WTC11 (cell line): ENCODE results near the gene MKNK2.

Source experiments
- FOXJ3 ChIP-seq: sonication (generic); formaldehyde crosslinking; IDR thresholded peaks from 2 replicates; pipeline ENCODE4 v1.9.0; 2021; ENCODE audit warnings: missing genetic modification reagents, mild to moderate bottlenecking, borderline replicate concordance
- FOXP1 ChIP-seq: sonication (generic); formaldehyde crosslinking; IDR thresholded peaks from 2 replicates; pipeline ENCODE4 v1.8.0; 2022; ENCODE audit warnings: missing genetic modification reagents, mild to moderate bottlenecking, moderate library complexity, borderline replicate concordance
- IRF2 ChIP-seq: sonication (generic); formaldehyde crosslinking; IDR thresholded peaks from 2 replicates; pipeline ENCODE4 v1.8.0; 2022; ENCODE audit warnings: low read depth, missing genetic modification reagents, borderline replicate concordance
- TP53 ChIP-seq: sonication (generic); formaldehyde crosslinking; IDR thresholded peaks from 2 replicates; pipeline ENCODE4 v1.8.1; 2023; ENCODE audit warnings: mild to moderate bottlenecking, missing genetic modification reagents
- ZNF219 ChIP-seq: sonication (generic); formaldehyde crosslinking; IDR thresholded peaks from 2 replicates; pipeline ENCODE4 v1.8.0; 2023; ENCODE audit warnings: missing genetic modification reagents, mild to moderate bottlenecking, borderline replicate concordance
- ZNF423 ChIP-seq: fragments of 250-450 bp; sonication (Bioruptor Pico); IDR thresholded peaks from 2 replicates; pipeline ENCODE4 v2.1.2; 2022; ENCODE audit warnings: mild to moderate bottlenecking, moderate library complexity
- ZNF671 ChIP-seq: fragments of 250-450 bp; sonication (Bioruptor Pico); IDR thresholded peaks from 2 replicates; pipeline ENCODE4 v1.8.0; 2021; ENCODE audit warnings: mild to moderate bottlenecking
- TF ChIP-seq, protein P1 (sequence below): fragments of 200-600 bp; IDR thresholded peaks from 2 replicates; pipeline ENCODE4 v1.8.0; 2022; ENCODE audit warnings: antibody characterized with exemption
- TF ChIP-seq, protein P2 (sequence below): sonication (generic); formaldehyde crosslinking; IDR thresholded peaks from 2 replicates; pipeline ENCODE4 v1.8.0; 2023; ENCODE audit warnings: mild to moderate bottlenecking, missing genetic modification reagents
- TF ChIP-seq, protein P3 (sequence below): sonication (generic); formaldehyde crosslinking; IDR thresholded peaks from 2 replicates; pipeline ENCODE4 v1.8.0; 2022; ENCODE audit warnings: mild to moderate bottlenecking, missing genetic modification reagents
- TF ChIP-seq, protein P4 (sequence below): sonication (generic); formaldehyde crosslinking; IDR thresholded peaks from 2 replicates; pipeline ENCODE4 v1.8.1; 2023; ENCODE audit warnings: mild to moderate bottlenecking, missing genetic modification reagents, moderate library complexity

DNA sequence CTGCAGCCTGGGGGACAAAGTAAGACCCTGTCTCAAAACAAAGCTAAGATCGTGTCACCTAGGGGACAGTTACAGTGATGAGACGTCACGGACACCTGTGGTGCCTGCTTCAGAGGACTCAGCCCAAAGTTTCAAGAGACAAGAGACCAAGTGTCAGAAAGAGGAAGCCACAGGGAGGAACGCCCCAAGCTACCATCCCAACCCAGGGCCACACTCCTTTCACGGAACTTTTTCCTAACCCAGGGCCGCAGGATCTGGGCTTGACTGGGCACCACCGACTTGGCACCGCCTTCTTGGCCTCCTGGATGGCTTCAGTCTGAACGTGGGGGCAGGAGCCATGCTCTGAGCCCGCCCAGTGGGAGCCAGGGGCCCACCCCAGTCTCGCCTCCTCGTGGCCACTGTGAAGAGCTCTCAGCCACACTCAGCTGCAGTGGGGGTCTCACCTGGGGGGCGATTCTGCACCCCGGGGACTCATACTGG, 36.6 kb upstream of the MKNK2 start:
- TF ChIP-seq, protein P1, sequence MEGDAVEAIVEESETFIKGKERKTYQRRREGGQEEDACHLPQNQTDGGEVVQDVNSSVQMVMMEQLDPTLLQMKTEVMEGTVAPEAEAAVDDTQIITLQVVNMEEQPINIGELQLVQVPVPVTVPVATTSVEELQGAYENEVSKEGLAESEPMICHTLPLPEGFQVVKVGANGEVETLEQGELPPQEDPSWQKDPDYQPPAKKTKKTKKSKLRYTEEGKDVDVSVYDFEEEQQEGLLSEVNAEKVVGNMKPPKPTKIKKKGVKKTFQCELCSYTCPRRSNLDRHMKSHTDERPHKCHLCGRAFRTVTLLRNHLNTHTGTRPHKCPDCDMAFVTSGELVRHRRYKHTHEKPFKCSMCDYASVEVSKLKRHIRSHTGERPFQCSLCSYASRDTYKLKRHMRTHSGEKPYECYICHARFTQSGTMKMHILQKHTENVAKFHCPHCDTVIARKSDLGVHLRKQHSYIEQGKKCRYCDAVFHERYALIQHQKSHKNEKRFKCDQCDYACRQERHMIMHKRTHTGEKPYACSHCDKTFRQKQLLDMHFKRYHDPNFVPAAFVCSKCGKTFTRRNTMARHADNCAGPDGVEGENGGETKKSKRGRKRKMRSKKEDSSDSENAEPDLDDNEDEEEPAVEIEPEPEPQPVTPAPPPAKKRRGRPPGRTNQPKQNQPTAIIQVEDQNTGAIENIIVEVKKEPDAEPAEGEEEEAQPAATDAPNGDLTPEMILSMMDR = no peak
- TF ChIP-seq, protein P2, sequence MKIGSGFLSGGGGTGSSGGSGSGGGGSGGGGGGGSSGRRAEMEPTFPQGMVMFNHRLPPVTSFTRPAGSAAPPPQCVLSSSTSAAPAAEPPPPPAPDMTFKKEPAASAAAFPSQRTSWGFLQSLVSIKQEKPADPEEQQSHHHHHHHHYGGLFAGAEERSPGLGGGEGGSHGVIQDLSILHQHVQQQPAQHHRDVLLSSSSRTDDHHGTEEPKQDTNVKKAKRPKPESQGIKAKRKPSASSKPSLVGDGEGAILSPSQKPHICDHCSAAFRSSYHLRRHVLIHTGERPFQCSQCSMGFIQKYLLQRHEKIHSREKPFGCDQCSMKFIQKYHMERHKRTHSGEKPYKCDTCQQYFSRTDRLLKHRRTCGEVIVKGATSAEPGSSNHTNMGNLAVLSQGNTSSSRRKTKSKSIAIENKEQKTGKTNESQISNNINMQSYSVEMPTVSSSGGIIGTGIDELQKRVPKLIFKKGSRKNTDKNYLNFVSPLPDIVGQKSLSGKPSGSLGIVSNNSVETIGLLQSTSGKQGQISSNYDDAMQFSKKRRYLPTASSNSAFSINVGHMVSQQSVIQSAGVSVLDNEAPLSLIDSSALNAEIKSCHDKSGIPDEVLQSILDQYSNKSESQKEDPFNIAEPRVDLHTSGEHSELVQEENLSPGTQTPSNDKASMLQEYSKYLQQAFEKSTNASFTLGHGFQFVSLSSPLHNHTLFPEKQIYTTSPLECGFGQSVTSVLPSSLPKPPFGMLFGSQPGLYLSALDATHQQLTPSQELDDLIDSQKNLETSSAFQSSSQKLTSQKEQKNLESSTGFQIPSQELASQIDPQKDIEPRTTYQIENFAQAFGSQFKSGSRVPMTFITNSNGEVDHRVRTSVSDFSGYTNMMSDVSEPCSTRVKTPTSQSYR = no peak
- TF ChIP-seq IRF2 (CRISPR knock-in tag) (no peak), TP53 (CRISPR knock-in tag) (no peak), ZNF671 (CRISPR knock-in tag) (no peak), FOXJ3 (CRISPR knock-in tag) (no peak), ZNF219 (CRISPR knock-in tag) (no peak), ZNF423 (CRISPR knock-in tag) (no peak), FOXP1 (CRISPR knock-in tag) (no peak)
- TF ChIP-seq, protein P3, sequence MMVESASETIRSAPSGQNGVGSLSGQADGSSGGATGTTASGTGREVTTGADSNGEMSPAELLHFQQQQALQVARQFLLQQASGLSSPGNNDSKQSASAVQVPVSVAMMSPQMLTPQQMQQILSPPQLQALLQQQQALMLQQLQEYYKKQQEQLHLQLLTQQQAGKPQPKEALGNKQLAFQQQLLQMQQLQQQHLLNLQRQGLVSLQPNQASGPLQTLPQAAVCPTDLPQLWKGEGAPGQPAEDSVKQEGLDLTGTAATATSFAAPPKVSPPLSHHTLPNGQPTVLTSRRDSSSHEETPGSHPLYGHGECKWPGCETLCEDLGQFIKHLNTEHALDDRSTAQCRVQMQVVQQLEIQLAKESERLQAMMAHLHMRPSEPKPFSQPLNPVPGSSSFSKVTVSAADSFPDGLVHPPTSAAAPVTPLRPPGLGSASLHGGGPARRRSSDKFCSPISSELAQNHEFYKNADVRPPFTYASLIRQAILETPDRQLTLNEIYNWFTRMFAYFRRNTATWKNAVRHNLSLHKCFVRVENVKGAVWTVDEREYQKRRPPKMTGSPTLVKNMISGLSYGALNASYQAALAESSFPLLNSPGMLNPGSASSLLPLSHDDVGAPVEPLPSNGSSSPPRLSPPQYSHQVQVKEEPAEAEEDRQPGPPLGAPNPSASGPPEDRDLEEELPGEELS = no peak
- TF ChIP-seq, protein P4, sequence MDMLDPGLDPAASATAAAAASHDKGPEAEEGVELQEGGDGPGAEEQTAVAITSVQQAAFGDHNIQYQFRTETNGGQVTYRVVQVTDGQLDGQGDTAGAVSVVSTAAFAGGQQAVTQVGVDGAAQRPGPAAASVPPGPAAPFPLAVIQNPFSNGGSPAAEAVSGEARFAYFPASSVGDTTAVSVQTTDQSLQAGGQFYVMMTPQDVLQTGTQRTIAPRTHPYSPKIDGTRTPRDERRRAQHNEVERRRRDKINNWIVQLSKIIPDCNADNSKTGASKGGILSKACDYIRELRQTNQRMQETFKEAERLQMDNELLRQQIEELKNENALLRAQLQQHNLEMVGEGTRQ (CRISPR knock-in tag) = no peak
